ENCODE measurements around the gene DOCK3.
"Not testable (repeated sequence)": the region's sequence is repeated elsewhere in the genome, so short reads cannot be mapped to it uniquely, and the experiment has no call there.

The DOCK3 gene

GRCh38 chr3:50912746-50913145 is 238.0 kb downstream of the DOCK3 start:
- H3K9me3 ChIP-seq (ENCODE audit: control insufficient read depth, low read depth, low read length): no peaks in the 10 kb centered on the region
- no peaks in the 10 kb centered on the region for H3K36me3 ChIP-seq (ENCODE audit: control insufficient read depth, low read depth, low read length)
- H3K9ac ChIP-seq (ENCODE audit: low read length): no peak overlapping the region
- no peaks in the 10 kb centered on the region for H3K27me3 ChIP-seq (ENCODE audit: control insufficient read depth, insufficient read depth, low read length)
- H3K4me3 ChIP-seq (ENCODE audit: low read length): no peak overlapping the region
- H3K27ac ChIP-seq (ENCODE audit: low read length): no peak overlapping the region
- no peaks in the 10 kb centered on the region for H3K4me1 ChIP-seq (ENCODE audit: control insufficient read depth, low read depth, low read length)

GRCh38 chr3:50913260-50913659 is 238.5 kb downstream of the DOCK3 start:
- Histone ChIP-seq H3K4me1 (ENCODE audit: control insufficient read depth, low read depth, low read length) (no peaks in the 10 kb centered on the region), H3K27ac (ENCODE audit: low read length) (no peak overlapping the region), H3K4me3 (ENCODE audit: low read length) (no peak overlapping the region), H3K27me3 (ENCODE audit: control insufficient read depth, insufficient read depth, low read length) (no peaks in the 10 kb centered on the region), H3K9ac (ENCODE audit: low read length) (no peak overlapping the region), H3K36me3 (ENCODE audit: control insufficient read depth, low read depth, low read length) (no peaks in the 10 kb centered on the region), H3K9me3 (ENCODE audit: control insufficient read depth, low read depth, low read length) (no peaks in the 10 kb centered on the region)

GRCh38 chr3:50922071-50922470 is 247.3 kb downstream of the DOCK3 start:
- not testable (repeated sequence) for H3K27me3 ChIP-seq (ENCODE audit: control insufficient read depth, insufficient read depth, low read length); H3K36me3 ChIP-seq (ENCODE audit: control insufficient read depth, low read depth, low read length)

GRCh38 chr3:50923955-50924354 is 249.2 kb downstream of the DOCK3 start:
- Histone ChIP-seq H3K4me3 (ENCODE audit: low read length) (no peak overlapping the region), H3K9ac (ENCODE audit: low read length) (no peak overlapping the region), H3K27ac (ENCODE audit: low read length) (no peak overlapping the region), H3K9me3 (ENCODE audit: control insufficient read depth, low read depth, low read length) (peaks cover 3% of the 10 kb centered on the region), H3K27me3 (ENCODE audit: control insufficient read depth, insufficient read depth, low read length) (no peaks in the 10 kb centered on the region), H3K4me1 (ENCODE audit: control insufficient read depth, low read depth, low read length) (peaks cover 32% of the 10 kb centered on the region), H3K36me3 (ENCODE audit: control insufficient read depth, low read depth, low read length) (no peaks in the 10 kb centered on the region)

More at GRCh38 chr3:50922071-50922470, 247.3 kb downstream of the DOCK3 start:
- H3K4me3 ChIP-seq (ENCODE audit: low read length); H3K9me3 ChIP-seq (ENCODE audit: control insufficient read depth, low read depth, low read length); H3K9ac ChIP-seq (ENCODE audit: low read length); H3K27ac ChIP-seq (ENCODE audit: low read length): not testable (repeated sequence)
- peaks cover 25% of the 10 kb centered on the region for H3K4me1 ChIP-seq (ENCODE audit: control insufficient read depth, low read depth, low read length)

- H3K36me3 ChIP-seq (ENCODE audit: control insufficient read depth, low read depth, low read length): no peaks in the 10 kb centered on the region
- H3K4me1 ChIP-seq (ENCODE audit: control insufficient read depth, low read depth, low read length): peaks cover 32% of the 10 kb centered on the region
- H3K27me3 ChIP-seq (ENCODE audit: control insufficient read depth, insufficient read depth, low read length): no peaks in the 10 kb centered on the region
- H3K9ac ChIP-seq (ENCODE audit: low read length): no peak overlapping the region
- peak overlapping the region; percentile 19 for H3K4me3 ChIP-seq (ENCODE audit: low read length)
- peaks cover 3% of the 10 kb centered on the region for H3K9me3 ChIP-seq (ENCODE audit: control insufficient read depth, low read depth, low read length)
- peak overlapping the region; percentile 13 for H3K27ac ChIP-seq (ENCODE audit: low read length)
Observed at GRCh38 chr3:50924638-50925037, 249.9 kb downstream of the DOCK3 start.

- Histone ChIP-seq H3K36me3 (ENCODE audit: control insufficient read depth, low read depth, low read length) (no peaks in the 10 kb centered on the region), H3K4me1 (ENCODE audit: control insufficient read depth, low read depth, low read length) (peaks cover 32% of the 10 kb centered on the region), H3K9ac (ENCODE audit: low read length) (no peak overlapping the region), H3K27me3 (ENCODE audit: control insufficient read depth, insufficient read depth, low read length) (no peaks in the 10 kb centered on the region), H3K4me3 (ENCODE audit: low read length) (no peak overlapping the region), H3K27ac (ENCODE audit: low read length) (no peak overlapping the region), H3K9me3 (ENCODE audit: control insufficient read depth, low read depth, low read length) (peaks cover 3% of the 10 kb centered on the region)
Observed at GRCh38 chr3:50926868-50927267, 252.1 kb downstream of the DOCK3 start.

GRCh38 chr3:50930371-50931208 is 255.9 kb downstream of the DOCK3 start:
- Histone ChIP-seq H3K27ac (ENCODE audit: low read length) (no peak overlapping the region), H3K9ac (ENCODE audit: low read length) (no peak overlapping the region), H3K4me1 (ENCODE audit: control insufficient read depth, low read depth, low read length) (peaks cover 15% of the 10 kb centered on the region), H3K36me3 (ENCODE audit: control insufficient read depth, low read depth, low read length) (no peaks in the 10 kb centered on the region), H3K27me3 (ENCODE audit: control insufficient read depth, insufficient read depth, low read length) (no peaks in the 10 kb centered on the region), H3K9me3 (ENCODE audit: control insufficient read depth, low read depth, low read length) (peaks cover 3% of the 10 kb centered on the region), H3K4me3 (ENCODE audit: low read length) (no peak overlapping the region)

GRCh38 chr3:50932918-50933317 is 258.2 kb downstream of the DOCK3 start:
- not testable (repeated sequence) for H3K27me3 ChIP-seq (ENCODE audit: control insufficient read depth, insufficient read depth, low read length); H3K36me3 ChIP-seq (ENCODE audit: control insufficient read depth, low read depth, low read length); H3K9me3 ChIP-seq (ENCODE audit: control insufficient read depth, low read depth, low read length); H3K27ac ChIP-seq (ENCODE audit: low read length); H3K4me1 ChIP-seq (ENCODE audit: control insufficient read depth, low read depth, low read length); H3K9ac ChIP-seq (ENCODE audit: low read length); H3K4me3 ChIP-seq (ENCODE audit: low read length)

GRCh38 chr3:50936389-50936788 is 261.7 kb downstream of the DOCK3 start:
- H3K9ac ChIP-seq (ENCODE audit: low read length): no peak overlapping the region
- H3K36me3 ChIP-seq (ENCODE audit: control insufficient read depth, low read depth, low read length): no peaks in the 10 kb centered on the region
- no peak overlapping the region for H3K27ac ChIP-seq (ENCODE audit: low read length)
- no peaks in the 10 kb centered on the region for H3K27me3 ChIP-seq (ENCODE audit: control insufficient read depth, insufficient read depth, low read length)
- H3K9me3 ChIP-seq (ENCODE audit: control insufficient read depth, low read depth, low read length): peaks cover 3% of the 10 kb centered on the region
- H3K4me1 ChIP-seq (ENCODE audit: control insufficient read depth, low read depth, low read length): no peaks in the 10 kb centered on the region
- H3K4me3 ChIP-seq (ENCODE audit: low read length): no peak overlapping the region

- Histone ChIP-seq H3K4me1 (ENCODE audit: control insufficient read depth, low read depth, low read length) (no peaks in the 10 kb centered on the region), H3K36me3 (ENCODE audit: control insufficient read depth, low read depth, low read length) (no peaks in the 10 kb centered on the region), H3K4me3 (ENCODE audit: low read length) (no peak overlapping the region), H3K9ac (ENCODE audit: low read length) (no peak overlapping the region), H3K27me3 (ENCODE audit: control insufficient read depth, insufficient read depth, low read length) (no peaks in the 10 kb centered on the region), H3K27ac (ENCODE audit: low read length) (no peak overlapping the region), H3K9me3 (ENCODE audit: control insufficient read depth, low read depth, low read length) (no peaks in the 10 kb centered on the region)
Observed at GRCh38 chr3:50947419-50947818, 272.7 kb downstream of the DOCK3 start.

GRCh38 chr3:50950591-50950990 is 275.9 kb downstream of the DOCK3 start:
- no peaks in the 10 kb centered on the region for H3K9me3 ChIP-seq (ENCODE audit: control insufficient read depth, low read depth, low read length)
- no peak overlapping the region for H3K4me3 ChIP-seq (ENCODE audit: low read length)
- H3K27ac ChIP-seq (ENCODE audit: low read length): no peak overlapping the region
- H3K4me1 ChIP-seq (ENCODE audit: control insufficient read depth, low read depth, low read length): no peaks in the 10 kb centered on the region
- H3K36me3 ChIP-seq (ENCODE audit: control insufficient read depth, low read depth, low read length): no peaks in the 10 kb centered on the region
- no peak overlapping the region for H3K9ac ChIP-seq (ENCODE audit: low read length)
- no peaks in the 10 kb centered on the region for H3K27me3 ChIP-seq (ENCODE audit: control insufficient read depth, insufficient read depth, low read length)

GRCh38 chr3:50953825-50954414 is 279.2 kb downstream of the DOCK3 start:
- no peaks in the 10 kb centered on the region for H3K4me1 ChIP-seq (ENCODE audit: control insufficient read depth, low read depth, low read length)
- H3K9ac ChIP-seq (ENCODE audit: low read length): no peak overlapping the region
- H3K27me3 ChIP-seq (ENCODE audit: control insufficient read depth, insufficient read depth, low read length): no peaks in the 10 kb centered on the region
- H3K27ac ChIP-seq (ENCODE audit: low read length): no peak overlapping the region
- no peaks in the 10 kb centered on the region for H3K36me3 ChIP-seq (ENCODE audit: control insufficient read depth, low read depth, low read length)
- no peaks in the 10 kb centered on the region for H3K9me3 ChIP-seq (ENCODE audit: control insufficient read depth, low read depth, low read length)
- no peak overlapping the region for H3K4me3 ChIP-seq (ENCODE audit: low read length)
